ENCODE data around the gene TM4SF5. TPM values are rescaled to one million over a fixed set of nuclear protein-coding genes. Genes with fewer than 3 reads are reported as not detected.

The TM4SF5 gene
- total and polyA plus RNA-seq, 2 of the 8 experiments (the other 6 are each of a cell fraction or from before 2014, with no cell fraction given), result not detected

- TF ChIP-seq ATF3 (IDR thresholded peaks at IDR 0.05; ENCODE audit: insufficient read depth, low read depth, low read length) (no peak), TEAD4 (IDR thresholded peaks at IDR 0.05; ENCODE audit: low read depth, low read length) (no peak), FOSL1 (IDR thresholded peaks at IDR 0.05; ENCODE audit: insufficient read depth, low read depth, low read length) (no peak), SRF (IDR thresholded peaks at IDR 0.05; ENCODE audit: low read depth, low read length) (no peak), BRCA1 (IDR thresholded peaks at IDR 0.05; ENCODE audit: low read depth, low read length) (no peak), CBX5 (IDR thresholded peaks at IDR 0.05; ENCODE audit: low read depth, low read length) (no peak), POU5F1 (IDR thresholded peaks at IDR 0.05; ENCODE audit: low read depth, low read length) (no peak)
Observed at GRCh38 chr17:4795168-4795567, 23.5 kb downstream of the TM4SF5 start (continued).
